Measurements from ENCODE around the gene MAP3K6.

The MAP3K6 gene

GRCh38 chr1:27372022-27372807 lies 5.5 kb upstream of the MAP3K6 start:
- no peak for DNase-seq

- no peak for DNase-seq
Observed at GRCh38 chr1:27368869-27369582, 2.3 kb upstream of the MAP3K6 start.

GRCh38 chr1:27367160-27367650 lies 444 bp upstream of the MAP3K6 start:
- no peak for DNase-seq

- peak; percentile 28 for DNase-seq
Observed at GRCh38 chr1:27366113-27366410, 699 bp downstream of the MAP3K6 start.

- DNase-seq, result peak; percentile 76
Observed at GRCh38 chr1:27365372-27366112, 1.2 kb downstream of the MAP3K6 start.

GRCh38 chr1:27364696-27365371 lies 1.9 kb downstream of the MAP3K6 start:
- DNase-seq, result no peak

GRCh38 chr1:27363766-27364695 lies 2.7 kb downstream of the MAP3K6 start:
- DNase-seq, result no peak

GRCh38 chr1:27361553-27361952 lies 5.2 kb downstream of the MAP3K6 start:
- no peak for DNase-seq

- no peak for DNase-seq
Observed at GRCh38 chr1:27361044-27361402, 5.7 kb downstream of the MAP3K6 start.

GRCh38 chr1:27360159-27361043 lies 6.4 kb downstream of the MAP3K6 start:
- DNase-seq, result no peak

- no peak for DNase-seq
Observed at GRCh38 chr1:27359822-27360158, 7.0 kb downstream of the MAP3K6 start.

GRCh38 chr1:27358928-27359313 lies 7.8 kb downstream of the MAP3K6 start:
- no peak for DNase-seq

GRCh38 chr1:27358038-27358927 lies 8.5 kb downstream of the MAP3K6 start:
- no peak for DNase-seq

- no peak for DNase-seq
Observed at GRCh38 chr1:27357281-27358037, 9.3 kb downstream of the MAP3K6 start.

- DNase-seq, result no peak
Observed at GRCh38 chr1:27356619-27357280, 10.0 kb downstream of the MAP3K6 start.

GRCh38 chr1:27356277-27356618 lies 10.5 kb downstream of the MAP3K6 start:
- no peak for DNase-seq

- DNase-seq, result no peak
Observed at GRCh38 chr1:27355683-27356082, 11.1 kb downstream of the MAP3K6 start.

- no peak for DNase-seq
Observed at GRCh38 chr1:27353629-27354028, 13.1 kb downstream of the MAP3K6 start.

GRCh38 chr1:27353166-27353565 lies 13.6 kb downstream of the MAP3K6 start:
- DNase-seq, result no peak

All from NCI-H774 (cell line).